HG03159 (cell line): ENCODE data around the gene P3H4.
A peak's percentile ranks its signal among the peaks of the same experiment; 100 is the strongest.

Experiments
- ATAC-seq: cut with Tn5 transposase; IDR thresholded peaks from one replicate; pipeline ENCODE4 v1.9.1; 2021; ENCODE audit warnings: mild to moderate bottlenecking, moderate library complexity; ENCODE audit not compliant: unreplicated experiment

The P3H4 gene

DNA sequence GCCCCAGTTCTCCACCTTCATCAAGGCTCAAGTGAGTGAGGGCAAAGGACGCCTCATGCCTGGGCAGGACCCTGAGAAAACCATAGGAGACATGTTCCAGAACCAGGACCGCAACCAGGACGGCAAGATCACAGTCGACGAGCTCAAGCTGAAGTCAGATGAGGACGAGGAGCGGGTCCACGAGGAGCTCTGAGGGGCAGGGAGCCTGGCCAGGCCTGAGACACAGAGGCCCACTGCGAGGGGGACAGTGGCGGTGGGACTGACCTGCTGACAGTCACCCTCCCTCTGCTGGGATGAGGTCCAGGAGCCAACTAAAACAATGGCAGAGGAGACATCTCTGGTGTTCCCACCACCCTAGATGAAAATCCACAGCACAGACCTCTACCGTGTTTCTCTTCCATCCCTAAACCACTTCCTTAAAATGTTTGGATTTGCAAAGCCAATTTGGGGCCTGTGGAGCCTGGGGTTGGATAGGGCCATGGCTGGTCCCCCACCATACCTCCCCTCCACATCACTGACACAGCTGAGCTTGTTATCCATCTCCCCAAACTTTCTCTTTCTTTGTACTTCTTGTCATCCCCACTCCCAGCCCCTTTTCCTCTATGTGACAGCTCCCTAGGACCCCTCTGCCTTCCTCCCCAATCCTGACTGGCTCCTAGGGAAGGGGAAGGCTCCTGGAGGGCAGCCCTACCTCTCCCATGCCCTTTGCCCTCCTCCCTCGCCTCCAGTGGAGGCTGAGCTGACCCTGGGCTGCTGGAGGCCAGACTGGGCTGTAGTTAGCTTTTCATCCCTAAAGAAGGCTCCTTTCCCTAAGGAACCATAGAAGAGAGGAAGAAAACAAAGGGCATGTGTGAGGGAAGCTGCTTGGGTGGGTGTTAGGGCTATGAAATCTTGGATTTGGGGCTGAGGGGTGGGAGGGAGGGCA lies 10.7 kb upstream of the P3H4 start:
- ATAC-seq: no peak

- ATAC-seq: no peak
Observed at GRCh38 chr17:41821776-41822175, 10.0 kb upstream of the P3H4 start.

DNA sequence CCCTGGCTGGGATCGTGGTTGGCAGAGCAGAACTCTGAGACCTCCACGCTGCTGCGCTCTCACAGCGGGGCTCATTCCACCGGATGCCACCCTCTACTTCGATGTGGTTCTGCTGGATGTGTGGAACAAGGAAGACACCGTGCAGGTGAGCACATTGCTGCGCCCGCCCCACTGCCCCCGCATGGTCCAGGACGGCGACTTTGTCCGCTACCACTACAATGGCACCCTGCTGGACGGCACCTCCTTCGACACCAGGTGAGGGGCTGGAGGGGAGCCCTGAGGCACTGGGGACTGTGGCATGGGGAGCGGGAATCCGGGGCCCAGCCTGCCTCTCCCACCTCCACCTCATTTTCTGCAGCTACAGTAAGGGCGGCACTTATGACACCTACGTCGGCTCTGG lies 6.3 kb upstream of the P3H4 start:
- no peak for ATAC-seq

GRCh38 chr17:41816637-41817320 lies 5.0 kb upstream of the P3H4 start:
- no peak for ATAC-seq

DNA sequence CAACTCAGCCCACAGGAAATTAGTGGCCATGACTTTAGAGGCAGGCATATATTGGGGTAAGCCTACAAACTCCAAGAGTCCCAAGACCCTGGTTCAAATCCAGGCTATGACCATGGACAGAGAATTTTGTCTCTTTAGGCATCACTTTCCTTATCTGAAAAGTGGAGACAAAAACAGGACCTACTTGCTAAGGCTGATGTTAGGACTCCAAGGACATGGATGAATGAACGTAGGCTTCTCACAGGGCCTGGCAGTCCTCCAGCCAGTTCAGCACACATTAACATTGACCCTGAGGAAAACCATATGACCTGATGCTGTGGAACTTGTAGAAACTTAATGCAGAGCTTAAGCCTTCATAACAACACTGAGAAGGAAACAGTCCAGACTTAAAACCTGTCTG lies 2.4 kb upstream of the P3H4 start:
- no peak for ATAC-seq

DNA sequence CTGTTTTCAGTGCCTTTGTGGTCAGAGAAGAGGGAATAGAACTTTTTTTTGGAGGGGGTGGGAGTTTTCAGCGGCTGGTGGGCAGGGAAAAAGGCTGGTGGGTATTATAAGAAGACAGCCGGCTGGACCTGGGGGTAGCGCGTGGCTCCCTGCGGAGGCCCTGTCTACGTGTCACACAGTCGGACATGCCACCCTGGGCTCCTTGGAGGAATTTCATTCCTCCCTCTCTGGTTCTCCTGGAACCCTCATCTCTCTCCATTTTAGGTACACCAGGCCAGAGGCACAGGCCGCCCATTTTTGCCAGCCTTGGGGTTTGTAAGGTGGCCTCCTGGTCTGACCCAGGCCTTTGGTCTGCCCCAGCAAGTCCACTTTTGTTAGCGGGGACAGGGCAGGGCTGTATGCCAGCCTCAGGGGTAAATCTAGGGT lies 2.0 kb upstream of the P3H4 start:
- no peak for ATAC-seq

DNA sequence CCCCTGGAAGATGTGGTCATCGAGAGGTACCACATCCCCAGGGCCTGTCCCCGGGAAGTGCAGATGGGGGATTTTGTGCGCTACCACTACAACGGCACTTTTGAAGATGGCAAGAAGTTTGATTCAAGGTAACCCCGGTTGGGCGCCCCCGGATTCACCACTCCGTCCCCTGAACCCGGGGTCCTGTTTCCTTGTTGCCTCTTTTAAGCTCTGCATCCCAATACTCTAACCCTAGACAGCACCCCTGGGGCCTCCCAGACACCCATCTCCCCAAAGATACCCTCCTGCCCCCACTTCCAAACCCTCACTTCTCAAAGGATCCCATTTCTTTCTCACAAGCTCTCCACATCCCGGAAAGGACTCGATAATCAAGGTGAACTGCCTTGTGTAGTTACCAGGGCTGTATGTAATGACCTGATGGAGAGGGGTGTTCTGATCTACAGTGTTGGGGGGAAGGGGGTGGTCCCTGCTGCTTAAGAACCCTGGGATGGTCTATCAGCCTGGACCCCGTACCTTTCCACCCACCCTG lies 1.5 kb upstream of the P3H4 start:
- no peak for ATAC-seq

DNA sequence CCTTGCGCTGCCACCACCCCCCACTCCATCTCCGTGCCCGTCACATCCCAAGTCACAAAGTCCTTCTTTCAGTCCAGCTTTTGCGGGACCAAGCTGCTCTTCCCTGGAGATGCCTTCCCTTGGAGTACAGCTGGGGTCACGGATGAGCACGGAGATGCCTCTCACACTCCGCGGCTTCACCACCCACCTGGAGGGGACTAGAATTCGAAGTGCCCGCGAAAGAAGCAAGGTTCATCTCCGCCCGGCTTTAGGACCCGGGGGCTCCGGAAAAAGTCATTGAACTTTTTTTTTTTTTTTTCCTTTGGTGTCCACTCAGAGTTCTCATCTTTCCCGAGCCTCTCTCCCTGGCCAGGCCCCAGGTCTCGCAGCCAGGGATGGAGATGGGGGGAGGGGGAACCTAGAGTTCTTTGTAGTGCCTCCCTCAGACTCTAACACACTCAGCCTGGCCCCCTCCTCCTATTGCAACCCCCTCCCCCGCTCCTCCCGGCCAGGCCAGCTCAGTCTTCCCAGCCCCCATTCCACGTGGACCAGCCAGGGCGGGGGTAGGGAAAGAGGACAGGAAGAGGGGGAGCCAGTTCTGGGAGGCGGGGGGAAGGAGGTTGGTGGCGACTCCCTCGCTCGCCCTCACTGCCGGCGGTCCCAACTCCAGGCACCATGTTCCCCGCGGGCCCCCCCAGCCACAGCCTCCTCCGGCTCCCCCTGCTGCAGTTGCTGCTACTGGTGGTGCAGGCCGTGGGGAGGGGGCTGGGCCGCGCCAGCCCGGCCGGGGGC lies 817 bp upstream of the P3H4 start, which contains the start of gene FKBP10:
FKBP10 (plus strand) TSS at position 624 of the 771 bp plus-strand sequence; CDS start at position 655, 31 bp downstream.
- peak; percentile 23 for ATAC-seq

- ATAC-seq: no peak
Observed at GRCh38 chr17:41810659-41811548, 845 bp downstream of the P3H4 start.

- ATAC-seq: no peak
Observed at GRCh38 chr17:41806685-41807445, 4.9 kb downstream of the P3H4 start.

DNA sequence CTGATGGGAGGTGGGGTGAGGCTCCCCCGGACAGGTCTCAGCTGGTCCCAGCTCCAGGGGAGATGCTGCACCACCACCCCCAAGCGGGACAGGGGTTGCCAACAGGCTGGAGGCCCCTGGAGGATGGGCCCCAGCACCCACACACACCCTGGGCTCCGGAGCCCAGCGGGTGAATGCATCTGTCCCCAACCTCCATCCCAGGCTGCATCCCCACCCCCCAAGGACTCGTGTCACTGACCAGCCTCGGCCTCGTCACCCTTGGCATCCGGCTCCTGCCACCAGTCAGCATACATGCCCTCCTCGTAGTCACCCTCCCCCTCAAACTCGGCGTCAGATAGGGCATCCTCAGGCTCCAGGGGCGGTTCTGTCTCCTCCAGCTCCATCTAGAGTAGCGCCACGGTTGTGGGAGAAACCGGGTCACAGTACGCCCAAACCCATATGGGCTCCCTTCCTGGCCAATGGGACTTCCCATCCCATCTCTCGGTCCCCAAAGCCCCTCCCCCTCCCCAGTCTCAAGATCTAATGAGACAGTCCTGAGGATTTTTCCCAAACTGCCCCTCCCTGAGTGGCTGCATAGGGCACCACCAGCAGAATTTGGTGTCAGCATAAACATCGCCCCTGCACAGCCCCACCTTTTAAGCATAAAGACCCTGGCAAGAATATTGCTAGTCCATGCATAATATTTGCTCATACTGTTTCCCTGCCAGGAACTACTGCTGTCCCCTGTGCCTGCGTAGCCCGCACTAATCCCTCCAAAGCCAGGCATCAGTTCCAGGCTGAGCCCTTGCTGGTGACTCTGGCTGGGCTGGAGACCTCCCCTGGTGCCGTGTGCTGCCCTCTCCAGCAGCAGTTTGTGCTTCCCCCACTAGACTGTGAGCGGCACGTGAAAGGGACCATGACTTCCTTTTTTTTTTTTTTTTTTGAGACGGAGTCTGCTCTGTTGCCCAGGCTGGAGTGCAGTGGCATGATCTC lies 8.4 kb downstream of the P3H4 start:
- ATAC-seq: no peak

GRCh38 chr17:41801374-41802271 lies 10.1 kb downstream of the P3H4 start:
- ATAC-seq: peak; percentile 58

- ATAC-seq: no peak
Observed at GRCh38 chr17:41800601-41801373, 11.0 kb downstream of the P3H4 start.

- no peak for ATAC-seq
Observed at GRCh38 chr17:41799366-41799765, 12.4 kb downstream of the P3H4 start.

DNA sequence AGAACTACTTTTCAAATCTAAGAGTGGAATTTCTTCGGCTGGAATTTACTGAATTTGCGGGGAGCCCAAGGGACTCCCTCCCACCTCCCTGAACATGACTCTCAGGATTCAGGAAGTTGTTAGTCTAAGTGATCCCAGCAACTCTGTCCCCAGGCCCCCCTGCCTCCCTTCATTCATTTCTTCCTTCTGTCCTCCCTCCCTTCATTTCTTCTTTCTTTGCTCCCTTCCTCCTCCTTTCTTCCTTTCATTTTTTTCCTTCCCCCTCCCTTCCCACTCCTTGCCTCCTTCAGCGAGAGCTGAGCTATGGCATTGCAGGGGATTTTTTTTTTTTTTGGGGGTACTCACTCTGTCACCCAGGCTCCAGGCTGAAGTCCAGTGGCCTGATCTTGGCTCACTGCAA lies 14.4 kb downstream of the P3H4 start:
- no peak for ATAC-seq

GRCh38 chr17:41796121-41796895 lies 15.4 kb downstream of the P3H4 start:
- ATAC-seq: no peak
